NCI-H2081 treated with DMSO at 0.1 percent for 48 hours (cell line): Measurements from ENCODE around the gene MYO1H.
"Not testable (repeated sequence)": the region's sequence is repeated elsewhere in the genome, so short reads cannot be mapped to it uniquely, and the experiment has no call there.

ENCODE experiments used
- DNase-seq: peaks from one replicate; lab custom pipeline; 2025; lab: John Stamatoyannopoulos, UW

MYO1H gene

DNA sequence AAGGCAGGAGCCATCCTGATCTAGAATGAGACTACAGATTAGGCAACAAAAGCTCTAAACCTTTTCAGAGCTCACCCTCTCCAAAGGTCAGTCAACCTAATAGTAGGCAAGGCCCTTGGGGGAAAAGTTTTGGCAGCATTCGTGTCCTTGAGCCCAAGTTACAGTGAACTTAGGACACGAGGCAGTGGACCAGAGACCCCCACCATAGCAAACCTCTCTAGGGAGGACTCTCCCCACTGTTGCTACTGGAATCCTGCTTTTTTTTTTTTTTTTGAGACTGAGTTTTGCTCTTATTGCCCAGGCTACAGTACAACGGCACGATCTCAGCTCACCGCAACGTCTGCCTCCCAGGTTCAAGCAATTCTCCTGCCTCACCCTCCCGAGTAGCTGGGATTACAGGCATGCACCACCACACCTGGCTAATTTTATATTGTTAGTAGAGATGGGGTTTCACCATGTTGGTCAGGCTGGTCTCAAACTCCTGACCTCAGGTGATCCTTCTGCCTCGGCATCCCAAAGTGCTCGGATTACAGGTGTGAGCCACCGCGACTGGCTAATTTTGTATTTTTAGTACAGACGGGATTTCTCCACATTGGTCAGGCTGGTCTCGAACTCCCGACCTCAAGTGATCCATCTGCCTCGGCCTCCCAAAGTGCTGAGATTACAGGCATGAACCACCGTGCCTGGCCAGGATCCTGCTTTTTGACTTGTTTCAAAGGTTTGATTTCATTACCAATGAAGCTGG is 126.0 kb downstream of the MYO1H start:
- DNase-seq, result not testable (repeated sequence)

- DNase-seq, result no peak
Observed at GRCh38 chr12:109475121-109475520, 127.4 kb downstream of the MYO1H start.

GRCh38 chr12:109475993-109476806 is 128.5 kb downstream of the MYO1H start:
- no peak for DNase-seq

DNA sequence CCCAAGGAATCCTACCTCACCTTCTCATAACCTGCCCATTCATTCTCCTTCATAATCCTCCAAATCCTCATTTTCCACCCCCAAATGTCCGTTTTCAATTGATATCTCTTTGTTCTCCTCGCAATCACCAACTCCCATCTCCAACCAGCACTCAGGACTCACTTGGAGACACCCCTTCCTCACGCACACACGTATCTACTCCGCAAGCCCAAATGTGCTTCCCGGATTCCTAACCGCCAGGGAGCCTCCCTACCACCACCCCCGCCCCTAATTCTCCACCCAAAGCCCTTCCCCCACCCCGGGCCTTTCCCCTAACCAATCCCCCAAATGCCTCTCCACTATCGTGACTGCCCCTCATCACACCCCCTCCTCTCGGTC is 129.1 kb downstream of the MYO1H start:
- DNase-seq, result no peak

DNA sequence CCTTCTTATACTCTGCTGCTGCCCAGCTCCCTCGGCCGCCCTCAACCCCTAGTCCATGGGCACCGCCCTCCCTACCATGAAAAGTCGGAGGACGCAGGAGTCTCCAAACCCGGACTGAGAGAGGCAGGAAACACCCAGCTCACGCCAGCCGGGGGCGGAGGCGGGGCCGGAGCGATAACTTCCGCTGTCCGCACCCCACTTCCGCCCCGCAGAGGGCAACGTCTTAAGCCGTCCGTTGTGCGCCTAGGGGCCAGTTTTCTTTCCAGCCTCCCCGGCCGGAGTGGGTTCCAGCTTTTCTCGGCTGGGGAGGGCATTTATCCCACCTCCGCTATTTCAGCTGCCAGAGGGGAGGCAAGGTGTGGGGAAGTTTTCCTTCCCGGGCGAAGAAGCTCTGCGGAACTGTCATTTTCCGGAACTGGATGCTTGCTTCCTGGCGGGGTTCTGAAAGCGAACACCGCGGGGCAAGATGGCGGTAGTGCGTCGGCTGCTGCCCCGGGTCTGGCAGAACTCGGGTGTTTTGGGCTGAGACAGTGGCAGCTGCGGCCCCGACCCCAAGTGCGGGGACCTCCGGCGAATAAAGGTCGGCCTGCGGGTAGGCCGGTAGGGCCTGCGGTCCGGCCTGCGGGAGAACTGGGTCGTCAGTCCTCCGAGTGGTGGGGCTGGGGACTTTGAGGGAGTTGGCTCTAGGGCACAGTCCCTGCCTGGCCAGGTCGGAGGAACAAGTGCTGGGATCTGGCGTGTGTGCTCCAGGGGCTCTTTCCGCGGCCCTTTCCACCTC is 129.7 kb downstream of the MYO1H start, which contains the start of the genes KCTD10 and UBE3B:
TSS of gene KCTD10 (minus strand) at position 116 of the 778 bp plus-strand sequence. CDS start at position 78, 38 bp downstream.
TSS of gene UBE3B (plus strand) at position 450 of the 778 bp plus-strand sequence. CDS start 5,918 bp downstream, outside the sequence.
- peak; percentile 47 for DNase-seq

- DNase-seq, result no peak
Observed at GRCh38 chr12:109477963-109478315, 130.2 kb downstream of the MYO1H start.

- no peak for DNase-seq
Observed at GRCh38 chr12:109479761-109480160, 132.1 kb downstream of the MYO1H start.

DNA sequence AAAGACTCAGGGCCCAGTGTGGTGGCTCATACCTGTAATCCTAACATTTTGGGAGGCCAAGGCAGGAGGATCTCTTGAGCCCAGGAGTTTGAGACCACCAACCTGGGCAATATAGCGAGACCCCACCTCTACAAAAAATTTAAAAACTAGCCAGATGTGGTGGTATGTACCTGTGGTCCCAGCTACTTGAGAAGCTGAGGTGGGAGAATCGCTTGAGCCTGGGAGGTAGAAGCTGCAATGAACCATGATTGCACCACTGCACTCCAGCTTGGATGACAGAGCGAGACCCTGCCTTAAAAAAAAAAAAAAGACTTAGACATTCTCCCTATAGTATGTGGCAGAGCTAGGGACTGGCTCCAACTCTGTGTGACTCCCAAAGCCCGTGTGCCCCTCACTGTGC is 132.7 kb downstream of the MYO1H start:
- DNase-seq, result no peak

- no peak for DNase-seq
Observed at GRCh38 chr12:109481863-109482262, 134.2 kb downstream of the MYO1H start.

DNA sequence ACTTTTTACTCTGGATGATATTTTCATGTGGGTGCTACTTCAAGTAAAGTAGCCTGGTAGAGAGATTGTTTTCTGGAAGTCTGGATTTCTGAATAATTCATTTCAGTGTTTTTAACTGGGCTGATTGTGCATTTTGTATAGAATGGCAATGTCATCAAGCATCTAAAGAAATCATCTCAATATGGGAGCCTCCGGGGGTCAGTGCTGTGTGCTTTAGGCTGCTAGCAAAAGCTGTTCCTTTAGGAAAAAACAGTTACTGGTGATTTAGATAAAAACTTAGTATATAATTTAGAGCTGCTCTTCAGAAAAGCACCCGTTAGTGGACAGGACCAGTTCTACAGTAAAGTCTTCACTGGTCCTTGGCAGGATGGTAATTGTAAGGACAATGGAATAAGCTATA is 134.8 kb downstream of the MYO1H start:
- no peak for DNase-seq

GRCh38 chr12:109482894-109483293 is 135.2 kb downstream of the MYO1H start:
- no peak for DNase-seq

- DNase-seq, result no peak
Observed at GRCh38 chr12:109483346-109483745, 135.6 kb downstream of the MYO1H start.

DNA sequence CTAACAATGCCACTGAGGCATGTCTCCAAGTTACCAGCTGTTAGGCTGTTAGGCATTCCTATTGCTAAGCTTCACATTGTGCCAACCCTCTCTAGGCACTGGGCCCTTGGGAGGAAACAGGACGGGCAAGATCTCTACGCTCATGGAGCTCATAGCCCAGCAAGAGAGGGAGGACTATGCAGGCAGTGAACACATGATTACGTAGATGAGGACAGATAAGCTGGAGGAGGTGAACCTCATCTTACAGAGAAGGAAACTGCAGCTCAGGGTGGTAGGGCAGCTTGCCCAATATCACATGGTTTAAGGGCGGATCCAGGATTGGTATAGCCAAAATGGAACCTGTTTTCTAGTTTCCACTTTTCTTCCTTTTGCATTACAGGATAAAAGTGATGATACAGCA is 137.5 kb downstream of the MYO1H start:
- no peak for DNase-seq

- DNase-seq, result no peak
Observed at GRCh38 chr12:109487181-109488050, 139.7 kb downstream of the MYO1H start.

- DNase-seq, result no peak
Observed at GRCh38 chr12:109488051-109488665, 140.5 kb downstream of the MYO1H start.

- no peak for DNase-seq
Observed at GRCh38 chr12:109489016-109489954, 141.6 kb downstream of the MYO1H start.

- DNase-seq, result no peak
Observed at GRCh38 chr12:109489955-109490565, 142.4 kb downstream of the MYO1H start.

DNA sequence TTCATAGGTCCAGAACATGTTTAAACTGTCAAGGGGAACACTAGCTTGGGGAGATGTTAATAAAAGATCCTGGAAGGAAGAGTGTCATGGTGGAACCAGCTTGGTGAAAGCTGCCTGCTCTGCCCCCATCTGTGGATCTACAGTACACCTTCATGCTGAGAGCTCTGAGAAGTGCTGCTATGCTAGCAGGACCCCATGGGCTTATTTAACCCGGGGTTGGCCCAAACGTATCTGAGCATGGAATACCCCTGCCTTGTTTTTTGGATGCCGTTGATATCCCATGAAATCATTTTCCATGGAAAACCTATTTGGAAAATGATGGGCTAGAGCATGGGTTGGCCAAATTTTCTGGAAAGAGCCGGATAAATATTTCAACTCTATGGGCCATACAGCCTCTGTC is 144.0 kb downstream of the MYO1H start:
- no peak for DNase-seq

DNA sequence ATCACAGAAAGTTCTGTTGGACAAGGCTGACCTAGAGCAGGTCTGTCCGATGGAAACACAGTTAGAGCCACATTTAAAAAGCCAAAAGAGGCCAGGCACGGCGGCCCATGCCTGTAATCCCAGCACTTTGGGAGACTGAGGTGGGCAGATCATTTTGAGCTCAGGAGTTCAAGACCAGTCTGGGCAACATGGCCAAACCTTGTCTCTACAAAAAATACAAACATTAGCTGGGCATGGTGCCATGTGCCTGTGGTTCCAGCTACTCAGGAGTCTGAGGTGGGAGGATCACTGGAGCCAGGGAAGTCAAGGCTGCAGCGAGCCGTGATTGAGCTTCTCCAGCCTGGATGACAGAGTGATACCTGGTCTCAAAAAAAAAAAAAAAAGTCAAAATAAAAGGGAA is 144.7 kb downstream of the MYO1H start:
- DNase-seq, result no peak
